ENCODE measurements around the gene ZCWPW2. TPM values are rescaled to one million over a fixed set of nuclear protein-coding genes. Genes with fewer than 3 reads are reported as not detected.

Gene ZCWPW2
- total RNA-seq, 2 donors from 2014 or later: 0.81 to 2.7 TPM

DNA sequence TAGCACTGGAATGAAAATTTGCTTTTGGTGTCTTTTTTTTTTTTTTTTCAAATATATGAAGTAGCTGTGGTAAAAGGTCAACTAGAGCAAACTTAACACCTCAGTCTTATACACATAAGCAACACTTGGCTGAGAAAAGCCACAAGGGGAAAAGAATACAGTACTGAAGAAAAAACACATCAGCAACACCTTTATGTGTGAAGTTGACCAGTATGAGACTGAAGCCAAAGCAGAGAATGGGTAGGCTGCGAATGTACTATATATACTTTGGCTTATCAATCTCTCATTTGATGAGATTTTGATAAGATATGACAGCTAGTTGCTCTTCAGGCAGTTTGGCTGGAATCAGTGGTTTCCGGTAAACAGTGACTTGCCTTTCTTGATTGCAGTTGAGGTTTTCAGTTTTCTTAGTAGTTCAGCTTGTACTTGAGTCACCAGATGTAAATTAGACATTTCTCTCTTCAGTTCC, 22.0 kb upstream of the ZCWPW2 start:
- Histone ChIP-seq H3K4me3 (no peak overlapping the region), H3K36me3 (no peaks in the 10 kb centered on the region), H3K9me3 (no peaks in the 10 kb centered on the region), H3K4me1 (ENCODE audit: control insufficient read depth in 1 of 2, low read depth in 2 of 2) (peaks cover 0 to 6% of the 10 kb centered on the region in 2 donors), H3K27ac (no peak overlapping the region), H3K27me3 (replicated peaks; ENCODE audit: insufficient read depth) (no peaks in the 10 kb centered on the region)
- TF ChIP-seq, protein P1, sequence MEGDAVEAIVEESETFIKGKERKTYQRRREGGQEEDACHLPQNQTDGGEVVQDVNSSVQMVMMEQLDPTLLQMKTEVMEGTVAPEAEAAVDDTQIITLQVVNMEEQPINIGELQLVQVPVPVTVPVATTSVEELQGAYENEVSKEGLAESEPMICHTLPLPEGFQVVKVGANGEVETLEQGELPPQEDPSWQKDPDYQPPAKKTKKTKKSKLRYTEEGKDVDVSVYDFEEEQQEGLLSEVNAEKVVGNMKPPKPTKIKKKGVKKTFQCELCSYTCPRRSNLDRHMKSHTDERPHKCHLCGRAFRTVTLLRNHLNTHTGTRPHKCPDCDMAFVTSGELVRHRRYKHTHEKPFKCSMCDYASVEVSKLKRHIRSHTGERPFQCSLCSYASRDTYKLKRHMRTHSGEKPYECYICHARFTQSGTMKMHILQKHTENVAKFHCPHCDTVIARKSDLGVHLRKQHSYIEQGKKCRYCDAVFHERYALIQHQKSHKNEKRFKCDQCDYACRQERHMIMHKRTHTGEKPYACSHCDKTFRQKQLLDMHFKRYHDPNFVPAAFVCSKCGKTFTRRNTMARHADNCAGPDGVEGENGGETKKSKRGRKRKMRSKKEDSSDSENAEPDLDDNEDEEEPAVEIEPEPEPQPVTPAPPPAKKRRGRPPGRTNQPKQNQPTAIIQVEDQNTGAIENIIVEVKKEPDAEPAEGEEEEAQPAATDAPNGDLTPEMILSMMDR (IDR thresholded peaks at IDR 0.05): no peak
- DNase-seq (ENCODE audit: low spot score): no peak
- no peak for ATAC-seq (ENCODE audit: insufficient number of reproducible peaks, low FRiP score, low read depth)

DNA sequence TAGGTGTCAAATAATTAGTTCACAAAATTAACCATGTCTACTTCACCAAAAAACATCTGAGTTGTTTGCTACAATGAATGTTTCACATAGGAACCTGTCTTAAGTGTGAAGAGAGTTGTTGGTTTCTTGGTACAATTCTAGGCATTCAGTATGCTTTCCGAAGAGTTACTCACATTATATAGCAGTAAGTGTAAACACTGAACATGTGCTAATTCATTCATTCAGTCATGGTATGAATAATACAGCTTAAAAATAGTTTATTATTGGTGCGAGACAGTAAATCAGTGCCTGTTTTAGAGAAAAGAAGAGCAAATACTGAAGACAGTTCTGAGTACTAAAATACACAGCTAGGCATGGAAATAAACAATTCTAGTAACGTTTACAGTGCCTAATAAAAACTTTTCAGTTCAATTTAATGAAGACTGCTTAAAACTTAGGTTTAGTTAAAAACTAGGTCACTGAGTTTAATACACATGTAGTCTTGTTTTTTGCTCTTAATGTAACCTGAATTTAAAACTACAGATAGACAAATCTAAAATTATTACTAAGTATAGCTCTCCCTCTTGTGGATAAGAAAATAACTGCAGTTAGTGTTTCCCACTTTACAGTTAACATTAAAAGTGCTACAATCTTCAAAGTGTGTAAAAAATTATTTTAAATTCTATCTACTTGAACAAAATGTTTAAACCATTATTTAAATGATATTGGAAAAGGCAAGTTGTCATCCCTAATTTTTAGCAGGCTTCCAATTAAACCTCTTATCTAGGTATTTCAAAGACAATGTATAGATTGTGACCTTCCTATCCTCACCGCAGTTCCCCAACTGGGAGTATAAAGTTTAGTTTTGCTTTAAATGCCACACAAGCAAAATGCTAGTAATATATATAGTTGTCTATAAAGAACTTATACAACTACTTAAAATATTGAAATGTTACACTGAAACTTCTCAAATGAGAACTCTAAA, 20.1 kb upstream of the ZCWPW2 start:
- no peaks in the 10 kb centered on the region for H3K27me3 ChIP-seq (replicated peaks; ENCODE audit: insufficient read depth)
- ATAC-seq (ENCODE audit: insufficient number of reproducible peaks, low FRiP score, low read depth) (no peak), DNase-seq (ENCODE audit: low spot score) (no peak)
- H3K9me3 ChIP-seq: no peaks in the 10 kb centered on the region
- TF ChIP-seq, protein P1 (IDR thresholded peaks at IDR 0.05): peak; percentile 75
- H3K27ac ChIP-seq: no peak overlapping the region
- H3K4me3 ChIP-seq: no peak overlapping the region
- no peaks in the 10 kb centered on the region for H3K36me3 ChIP-seq
- H3K4me1 ChIP-seq (ENCODE audit: control insufficient read depth in 1 of 2, low read depth in 2 of 2): peaks cover 0 to 6% of the 10 kb centered on the region in 2 donors

DNA sequence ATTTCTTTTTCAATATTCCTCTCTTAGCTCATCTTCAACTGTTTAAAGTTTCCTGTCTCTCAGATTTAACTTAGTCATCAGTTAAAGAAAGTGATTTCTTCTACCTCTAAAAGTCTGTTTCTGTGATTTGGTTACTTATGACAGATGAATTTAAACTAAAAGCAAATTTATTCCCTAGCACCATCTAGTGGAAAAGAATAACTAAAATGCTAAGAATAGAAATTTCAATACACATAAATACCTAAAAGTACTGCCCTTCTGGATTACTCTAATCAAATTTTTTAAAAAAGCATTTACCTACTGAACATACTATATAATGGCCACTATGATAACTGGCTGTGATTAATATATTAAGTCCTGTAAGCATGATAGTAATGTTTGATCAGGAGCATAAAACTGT, 14.0 kb upstream of the ZCWPW2 start:
- no peak overlapping the region for H3K27ac ChIP-seq
- TF ChIP-seq, protein P1 (IDR thresholded peaks at IDR 0.05): no peak
- ATAC-seq (ENCODE audit: insufficient number of reproducible peaks, low FRiP score, low read depth) (no peak), DNase-seq (ENCODE audit: low spot score) (no peak)
- peaks cover 10% of the 10 kb centered on the region for H3K36me3 ChIP-seq
- no peaks in the 10 kb centered on the region for H3K9me3 ChIP-seq
- no peaks in the 10 kb centered on the region for H3K27me3 ChIP-seq (replicated peaks; ENCODE audit: insufficient read depth)
- H3K4me1 ChIP-seq (ENCODE audit: control insufficient read depth in 1 of 2, low read depth in 2 of 2): no peaks in the 10 kb centered on the region
- no peak overlapping the region for H3K4me3 ChIP-seq

DNA sequence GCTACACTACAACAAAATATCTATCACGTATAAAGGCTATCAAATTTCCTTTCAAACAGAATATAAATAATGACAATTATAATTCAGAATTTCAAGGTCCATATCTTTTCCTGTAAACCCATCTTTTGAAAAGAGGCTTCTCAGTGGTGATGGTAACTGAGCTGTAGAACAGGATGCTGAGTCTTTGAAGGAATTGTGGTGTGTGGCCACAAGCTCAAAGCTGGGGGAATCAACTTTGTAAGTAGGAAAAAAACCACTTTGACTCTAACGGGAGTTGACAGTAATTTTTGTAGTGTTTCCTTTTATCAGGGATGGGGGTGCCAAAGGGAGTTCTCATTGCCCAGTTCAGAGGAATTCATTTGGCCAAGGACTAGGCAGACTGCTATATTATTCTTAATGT, 13.3 kb upstream of the ZCWPW2 start:
- no peak overlapping the region for H3K4me3 ChIP-seq
- ATAC-seq (ENCODE audit: insufficient number of reproducible peaks, low FRiP score, low read depth) (no peak), DNase-seq (ENCODE audit: low spot score) (no peak)
- H3K4me1 ChIP-seq (ENCODE audit: control insufficient read depth in 1 of 2, low read depth in 2 of 2): no peaks in the 10 kb centered on the region
- peaks cover 10% of the 10 kb centered on the region for H3K36me3 ChIP-seq
- H3K27ac ChIP-seq: no peak overlapping the region
- TF ChIP-seq, protein P1 (IDR thresholded peaks at IDR 0.05): no peak
- H3K9me3 ChIP-seq: no peaks in the 10 kb centered on the region
- no peaks in the 10 kb centered on the region for H3K27me3 ChIP-seq (replicated peaks; ENCODE audit: insufficient read depth)

DNA sequence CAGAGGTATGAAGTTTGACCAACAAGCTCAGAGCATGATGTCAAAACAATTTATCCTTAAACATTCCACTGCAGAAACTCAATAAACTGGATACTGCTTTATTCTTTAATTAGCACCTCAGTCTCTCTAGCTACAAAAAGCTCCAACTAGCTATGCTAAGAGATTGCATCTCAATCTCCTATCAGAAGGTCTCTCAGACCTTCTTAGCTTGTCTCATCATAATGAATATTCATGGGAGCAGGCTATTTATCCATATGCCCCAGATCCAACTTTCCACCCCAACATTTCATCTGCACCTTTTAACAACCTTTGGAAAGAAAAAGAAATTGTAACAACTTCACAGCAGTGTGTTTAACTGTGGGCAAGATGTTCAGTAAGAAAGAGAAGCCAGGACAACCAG, 11.3 kb upstream of the ZCWPW2 start:
- ATAC-seq (ENCODE audit: insufficient number of reproducible peaks, low FRiP score, low read depth) (no peak), DNase-seq (ENCODE audit: low spot score) (no peak)
- Histone ChIP-seq H3K9me3 (no peaks in the 10 kb centered on the region), H3K4me1 (ENCODE audit: control insufficient read depth in 1 of 2, low read depth in 2 of 2) (peaks cover 6 to 8% of the 10 kb centered on the region in 2 donors), H3K27ac (no peak overlapping the region), H3K4me3 (no peak overlapping the region), H3K27me3 (replicated peaks; ENCODE audit: insufficient read depth) (no peaks in the 10 kb centered on the region), H3K36me3 (peaks cover 10% of the 10 kb centered on the region)
- TF ChIP-seq, protein P1 (IDR thresholded peaks at IDR 0.05): no peak
